ENCODE measurements around the gene PRKAA2.

PRKAA2 gene

DNA sequence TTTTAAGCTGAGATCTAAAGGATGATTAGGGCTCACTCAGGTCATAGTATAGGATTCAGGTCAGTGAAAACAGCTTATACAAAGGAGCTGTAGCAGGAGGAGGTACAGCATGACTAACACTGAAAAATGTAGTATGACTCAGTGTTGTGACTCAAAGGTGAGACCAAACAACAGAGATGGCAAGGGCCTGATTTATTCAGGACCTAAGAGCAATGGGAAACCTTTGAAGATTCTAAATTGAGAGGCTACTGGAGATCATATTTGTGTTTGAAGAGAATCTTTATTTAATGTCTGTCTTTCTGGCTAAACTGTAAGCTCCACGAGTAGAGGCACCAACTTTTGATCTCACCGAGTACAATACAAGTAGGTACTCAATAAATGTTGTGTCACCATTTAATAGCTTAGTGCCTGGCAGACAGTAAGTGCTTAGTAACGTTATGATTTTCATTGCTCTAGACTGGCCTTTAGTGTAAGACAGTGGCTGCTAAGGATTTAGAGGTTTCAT is 43.5 kb downstream of the PRKAA2 start:
- H3K36me3 ChIP-seq (ENCODE audit: control insufficient read depth, insufficient read depth, low read length), result no peaks in the 10 kb centered on the region
- TF ChIP-seq, protein P1, sequence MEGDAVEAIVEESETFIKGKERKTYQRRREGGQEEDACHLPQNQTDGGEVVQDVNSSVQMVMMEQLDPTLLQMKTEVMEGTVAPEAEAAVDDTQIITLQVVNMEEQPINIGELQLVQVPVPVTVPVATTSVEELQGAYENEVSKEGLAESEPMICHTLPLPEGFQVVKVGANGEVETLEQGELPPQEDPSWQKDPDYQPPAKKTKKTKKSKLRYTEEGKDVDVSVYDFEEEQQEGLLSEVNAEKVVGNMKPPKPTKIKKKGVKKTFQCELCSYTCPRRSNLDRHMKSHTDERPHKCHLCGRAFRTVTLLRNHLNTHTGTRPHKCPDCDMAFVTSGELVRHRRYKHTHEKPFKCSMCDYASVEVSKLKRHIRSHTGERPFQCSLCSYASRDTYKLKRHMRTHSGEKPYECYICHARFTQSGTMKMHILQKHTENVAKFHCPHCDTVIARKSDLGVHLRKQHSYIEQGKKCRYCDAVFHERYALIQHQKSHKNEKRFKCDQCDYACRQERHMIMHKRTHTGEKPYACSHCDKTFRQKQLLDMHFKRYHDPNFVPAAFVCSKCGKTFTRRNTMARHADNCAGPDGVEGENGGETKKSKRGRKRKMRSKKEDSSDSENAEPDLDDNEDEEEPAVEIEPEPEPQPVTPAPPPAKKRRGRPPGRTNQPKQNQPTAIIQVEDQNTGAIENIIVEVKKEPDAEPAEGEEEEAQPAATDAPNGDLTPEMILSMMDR (IDR thresholded peaks at IDR 0.05; ENCODE audit: insufficient read depth, low read length, poor library complexity, severe bottlenecking), result no peak

DNA sequence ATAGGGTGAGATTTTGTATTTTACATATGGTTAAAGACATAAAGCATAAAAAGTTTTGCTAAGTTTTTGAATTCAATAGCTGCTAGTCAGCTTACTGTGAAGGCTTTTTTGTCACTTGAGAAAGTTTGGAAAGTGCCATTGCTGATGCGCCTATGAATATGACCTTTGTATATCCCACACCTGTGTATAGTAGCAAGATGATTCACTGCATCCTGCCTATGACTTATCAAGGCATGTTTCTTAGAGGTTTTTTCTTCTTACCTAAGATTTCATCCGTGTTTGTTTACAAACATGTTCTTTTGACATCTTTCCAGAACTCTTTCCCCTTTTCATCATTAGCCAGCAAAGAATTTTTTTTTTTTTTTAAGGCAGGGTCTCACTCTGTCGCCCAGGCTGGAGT is 51.5 kb downstream of the PRKAA2 start:
- H3K4me3 ChIP-seq (replicated peaks; ENCODE audit: low read depth, low read length), result no peak overlapping the region
- no peak for DNase-seq (ENCODE audit: extremely low read depth, insufficient read length)
- no peaks in the 10 kb centered on the region for H3K36me3 ChIP-seq (ENCODE audit: control insufficient read depth, insufficient read depth, low read length)
- H3K27me3 ChIP-seq (replicated peaks; ENCODE audit: control insufficient read depth, insufficient read depth, low read length), result no peaks in the 10 kb centered on the region
- TF ChIP-seq, protein P1 (IDR thresholded peaks at IDR 0.05; ENCODE audit: insufficient read depth, low read length, poor library complexity, severe bottlenecking), result no peak

More for the DNA sequence above, 43.5 kb downstream of the PRKAA2 start:
- Histone ChIP-seq H3K4me3 (replicated peaks; ENCODE audit: low read depth, low read length) (no peak overlapping the region), H3K27me3 (replicated peaks; ENCODE audit: control insufficient read depth, insufficient read depth, low read length) (no peaks in the 10 kb centered on the region)
- DNase-seq (ENCODE audit: extremely low read depth, insufficient read length), result no peak

DNA sequence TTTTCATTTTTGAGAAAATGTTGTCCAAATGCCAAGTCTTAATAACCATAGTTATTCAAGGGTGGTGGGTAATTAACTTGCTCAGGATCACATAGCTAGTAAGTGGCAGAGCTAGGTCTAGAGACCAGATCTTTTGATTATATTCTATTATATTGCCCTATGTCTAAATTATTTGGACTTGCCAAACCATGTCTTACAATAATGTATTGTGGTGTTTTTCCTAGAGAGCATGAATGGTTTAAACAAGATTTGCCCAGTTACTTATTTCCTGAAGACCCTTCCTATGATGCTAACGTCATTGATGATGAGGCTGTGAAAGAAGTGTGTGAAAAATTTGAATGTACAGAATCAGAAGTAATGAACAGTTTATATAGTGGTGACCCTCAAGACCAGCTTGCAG is 58.6 kb downstream of the PRKAA2 start:
- DNase-seq (ENCODE audit: extremely low read depth, insufficient read length), result no peak
- Histone ChIP-seq H3K36me3 (ENCODE audit: control insufficient read depth, insufficient read depth, low read length) (no peaks in the 10 kb centered on the region), H3K4me3 (replicated peaks; ENCODE audit: low read depth, low read length) (no peak overlapping the region), H3K27me3 (replicated peaks; ENCODE audit: control insufficient read depth, insufficient read depth, low read length) (no peaks in the 10 kb centered on the region; the same call in 1 of the 2 replicates)
- TF ChIP-seq, protein P1 (IDR thresholded peaks at IDR 0.05; ENCODE audit: insufficient read depth, low read length, poor library complexity, severe bottlenecking), result no peak

DNA sequence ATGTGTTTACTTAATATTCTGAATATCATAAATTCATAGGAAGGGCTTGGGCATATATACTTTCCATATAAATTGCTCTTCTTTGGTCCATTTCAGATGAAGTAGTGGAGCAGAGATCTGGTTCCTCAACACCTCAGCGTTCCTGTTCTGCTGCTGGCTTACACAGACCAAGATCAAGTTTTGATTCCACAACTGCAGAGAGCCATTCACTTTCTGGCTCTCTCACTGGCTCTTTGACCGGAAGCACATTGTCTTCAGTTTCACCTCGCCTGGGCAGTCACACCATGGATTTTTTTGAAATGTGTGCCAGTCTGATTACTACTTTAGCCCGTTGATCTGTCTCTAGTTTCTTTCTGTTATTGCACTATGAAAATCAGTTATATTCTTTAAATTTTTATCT is 62.3 kb downstream of the PRKAA2 start:
- H3K36me3 ChIP-seq (ENCODE audit: control insufficient read depth, insufficient read depth, low read length), result no peaks in the 10 kb centered on the region
- no peak for DNase-seq (ENCODE audit: extremely low read depth, insufficient read length)
- TF ChIP-seq, protein P1 (IDR thresholded peaks at IDR 0.05; ENCODE audit: insufficient read depth, low read length, poor library complexity, severe bottlenecking), result no peak
- H3K27me3 ChIP-seq (replicated peaks; ENCODE audit: control insufficient read depth, insufficient read depth, low read length), result no peaks in the 10 kb centered on the region; the same call in 1 of the 2 replicates
- H3K4me3 ChIP-seq (replicated peaks; ENCODE audit: low read depth, low read length), result no peak overlapping the region

DNA sequence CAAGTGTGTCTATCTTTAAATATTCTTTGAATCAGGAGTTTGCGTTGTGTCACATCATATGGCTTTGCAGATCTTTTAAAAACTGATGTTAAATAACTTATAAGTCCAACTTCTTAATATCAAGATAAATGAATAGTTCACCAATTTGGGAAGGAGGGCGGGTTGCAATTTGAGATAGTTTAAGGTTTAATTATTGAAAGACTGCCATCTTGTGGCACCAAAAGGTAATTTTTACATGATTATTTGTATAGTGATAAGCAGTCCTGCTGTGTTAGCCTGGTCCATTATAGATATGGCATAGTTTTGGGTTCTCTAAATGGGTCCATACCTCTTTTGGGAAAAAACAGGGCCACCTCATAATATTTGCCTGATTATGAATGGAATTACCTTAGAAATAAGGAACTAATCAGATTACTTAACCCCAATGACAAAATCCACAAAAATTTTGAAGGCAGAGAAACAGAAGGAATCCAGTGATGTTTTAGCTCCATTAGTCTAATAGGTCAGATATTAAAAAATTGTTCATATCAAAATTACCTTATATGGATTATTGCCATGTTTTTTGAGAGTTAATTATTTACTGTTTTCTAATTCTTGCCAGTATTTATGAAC is 64.3 kb downstream of the PRKAA2 start:
- no peaks in the 10 kb centered on the region for H3K27me3 ChIP-seq (replicated peaks; ENCODE audit: control insufficient read depth, insufficient read depth, low read length)
- DNase-seq (ENCODE audit: extremely low read depth, insufficient read length), result peak; percentile 4

More for the DNA sequence above, 64.3 kb downstream of the PRKAA2 start:
- H3K4me3 ChIP-seq (replicated peaks; ENCODE audit: low read depth, low read length), result no peak overlapping the region
- no peaks in the 10 kb centered on the region for H3K36me3 ChIP-seq (ENCODE audit: control insufficient read depth, insufficient read depth, low read length)
- TF ChIP-seq, protein P1 (IDR thresholded peaks at IDR 0.05; ENCODE audit: insufficient read depth, low read length, poor library complexity, severe bottlenecking), result peak; percentile 41

Data from GM06990 (cell line).